CD4-positive, alpha-beta T cell (primary cell): ENCODE measurements around the gene PDXK. TPM values are rescaled to one million over a fixed set of nuclear protein-coding genes. Genes with fewer than 3 reads are reported as not detected.

Source experiments
- ATAC-seq: fragments of 200-7000 bp; cut with Tn5 transposase; one replicate; pipeline ENCODE4 v1.10.0; 2022; ENCODE audit warnings: mild to moderate bottlenecking; ENCODE audit not compliant: poor library complexity
- CTCF ChIA-PET: fragments of 350-600 bp; sonication (Branson Sonifier 250); formaldehyde crosslinking; loops from one replicate; lab custom pipeline; 2021; ENCODE audit warnings: antibody characterized with exemption, inconsistent platforms; lab: Charles Lee
- POLR2A ChIA-PET: fragments of 350-600 bp; sonication (Branson Sonifier 250); formaldehyde crosslinking; loops from one replicate; lab custom pipeline; 2021; ENCODE audit warnings: antibody characterized with exemption, inconsistent platforms; lab: Charles Lee
- DNase-seq, 14 experiments: peaks; one replicate each; pipeline ENCODE4 v3.0.0-alpha.2; 2013 to 2020; ENCODE audit warnings: mixed read lengths in 2 of 14
- H3K27ac ChIP-seq, 2 donors: one replicate each; pipeline versions ENCODE4 v1.5.1 to v1.7.0; 2013; ENCODE audit warnings: low read length in 2 of 2, low read depth in 1 of 2, mild to moderate bottlenecking in 1 of 2
- H3K27me3 ChIP-seq, 2 experiments: 1 replicate in 1 of 2; 2 replicates in 1 of 2; pipeline versions ENCODE4 v1.6.1 to v1.7.0; 2013; ENCODE audit warnings: low read length in 2 of 2, control low read depth in 1 of 2, mild to moderate bottlenecking in 1 of 2, moderate library complexity in 1 of 2; ENCODE audit not compliant: insufficient read depth in 2 of 2, control insufficient read depth in 1 of 2
- H3K36me3 ChIP-seq: one replicate; pipeline ENCODE4 v1.6.1; 2013; ENCODE audit warnings: low read length, control low read depth; ENCODE audit not compliant: insufficient read depth
- H3K4me1 ChIP-seq: one replicate; pipeline ENCODE4 v1.6.1; 2013; ENCODE audit warnings: low read length, control low read depth; ENCODE audit not compliant: insufficient read depth
- H3K4me3 ChIP-seq: one replicate; pipeline ENCODE4 v1.5.1; 2013; ENCODE audit warnings: mild to moderate bottlenecking, low read length, moderate library complexity
- H3K9me3 ChIP-seq, 2 experiments: 1 replicate in 1 of 2; 2 replicates in 1 of 2; pipeline versions ENCODE4 v1.6.1 to v1.7.0; 2013; ENCODE audit warnings: low read length in 2 of 2, mild to moderate bottlenecking in 2 of 2, control low read depth in 1 of 2, moderate library complexity in 1 of 2; ENCODE audit not compliant: control insufficient read depth in 1 of 2, insufficient read depth in 1 of 2
- H3K27ac Mint-ChIP-seq: one replicate; pipeline ENCODE4 v1.8.0; 2020; ENCODE audit warnings: mixed read lengths
- H3K27me3 Mint-ChIP-seq: one replicate; pipeline ENCODE4 v1.8.0; 2021; ENCODE audit warnings: mixed read lengths
- H3K36me3 Mint-ChIP-seq: one replicate; pipeline ENCODE4 v1.8.0; 2021; ENCODE audit warnings: low read depth, mixed read lengths
- H3K4me1 Mint-ChIP-seq: one replicate; pipeline ENCODE4 v1.8.0; 2021; ENCODE audit warnings: low read depth, mixed read lengths
- H3K4me3 Mint-ChIP-seq: one replicate; pipeline ENCODE4 v1.8.0; 2020; ENCODE audit warnings: mild to moderate bottlenecking, mixed read lengths
- H3K9me3 Mint-ChIP-seq: one replicate; pipeline ENCODE4 v1.8.0; 2020; ENCODE audit warnings: mixed read lengths
- CTCF ChIP-seq: fragments of 200-600 bp; IDR thresholded peaks from one replicate; pipeline ENCODE4 v1.8.0; 2022; ENCODE audit warnings: antibody characterized with exemption, mild to moderate bottlenecking
- intact Hi-C, 2 experiments: fragments of 100-400 bp; cut with DNase I in 1 of 2; cut with micrococcal nuclease in 1 of 2; formaldehyde crosslinking; loops; one replicate each; pipeline versions ENCODE4 v1.15.1 to v1.9.0; 2023 to 2025; cut with DNase I, micrococcal nuclease
- total RNA-seq, 174 experiments: library from RNA in 2 of 174; stranded (reverse) in 2 of 174; gene quantifications; one replicate each; pipeline ENCODE4 v1.2.3 and lab custom pipeline; 2021 to 2026

Gene PDXK
- total RNA-seq, 2 experiments from 2014 or later: 74.8 to 77.0 TPM

- ChIA-PET POLR2A (interaction anchor here (1.1 kb wide), 1 partner anchor 15 kb away, joined by 3 read pairs; the partner anchor contains the start of gene RRP1), CTCF (no interaction called here)
- DNase-seq (no peak), ATAC-seq (no peak)
- Mint-ChIP-seq H3K27ac (peak overlapping the region; percentile 14), H3K36me3 (peaks cover 27% of the 10 kb centered on the region), H3K4me3 (peak overlapping the region; percentile 88), H3K4me1 (peaks cover 34% of the 10 kb centered on the region), H3K27me3 (no peaks in the 10 kb centered on the region), H3K9me3 (no peaks in the 10 kb centered on the region)
- Histone ChIP-seq H3K4me1 (peaks cover 34% of the 10 kb centered on the region), H3K36me3 (peaks cover 23% of the 10 kb centered on the region), H3K9me3 (no peaks in the 10 kb centered on the region), H3K27ac (no peak overlapping the region), H3K27me3 (no peaks in the 10 kb centered on the region), H3K4me3 (no peak overlapping the region)
- no peak for TF ChIP-seq CTCF
- intact Hi-C loops: no loop called here
Measured at GRCh38 chr21:43774163-43774562, 55.2 kb downstream of the PDXK start.

GRCh38 chr21:43775190-43775589, 56.3 kb downstream of the PDXK start:
- DNase-seq: no peak
- no peaks in the 10 kb centered on the region for H3K27me3 Mint-ChIP-seq
- peaks cover 27% of the 10 kb centered on the region for H3K36me3 Mint-ChIP-seq
- no peak for ATAC-seq
- Histone ChIP-seq H3K9me3 (no peaks in the 10 kb centered on the region), H3K36me3 (peaks cover 23% of the 10 kb centered on the region), H3K27me3 (no peaks in the 10 kb centered on the region), H3K4me1 (peaks cover 39% of the 10 kb centered on the region), H3K4me3 (peak overlapping the region; percentile 86), H3K27ac (no peak overlapping the region)
- peak overlapping the region; percentile 88 for H3K27ac Mint-ChIP-seq
- H3K4me3 Mint-ChIP-seq: peak overlapping the region; percentile 88
- ChIA-PET POLR2A (no interaction called here), CTCF (no interaction called here)
- H3K9me3 Mint-ChIP-seq: no peaks in the 10 kb centered on the region
- peaks cover 37% of the 10 kb centered on the region for H3K4me1 Mint-ChIP-seq
- TF ChIP-seq CTCF: no peak
- intact Hi-C loops: loop anchor here in 1 of 2 experiments (5.0 kb wide), 1 partner anchor 53 kb away; no protein-coding TSS in a partner anchor

GRCh38 chr21:43775795-43776430, 57.0 kb downstream of the PDXK start, which contains the start of gene CSTB:
Gene CSTB (minus strand): TSS chr21:43776308. CDS start chr21:43776269, 39 bp downstream.
- Histone ChIP-seq H3K4me3 (peak within 1 kb of the TSS; percentile 86), H3K4me1 (peaks cover 39% of the 10 kb centered on the region), H3K27ac (peak within 1 kb of the TSS in 1 of 2 donors; percentile 35), H3K27me3 (no peaks in the 10 kb centered on the region), H3K9me3 (no peaks in the 10 kb centered on the region), H3K36me3 (peaks cover 23% of the 10 kb centered on the region)
- no peaks in the 10 kb centered on the region for H3K27me3 Mint-ChIP-seq
- POLR2A ChIA-PET: no interaction called here
- peak within 1 kb of the TSS; percentile 88 for H3K27ac Mint-ChIP-seq
- peaks cover 37% of the 10 kb centered on the region for H3K4me1 Mint-ChIP-seq
- intact Hi-C loops: loop anchor here in 1 of 2 experiments (1.0 to 5.0 kb wide), 2 partner anchors 13 to 54 kb away; partner anchors contain the start of gene RRP1
- TF ChIP-seq CTCF: no peak
- peak within 1 kb of the TSS; percentile 88 for H3K4me3 Mint-ChIP-seq
- peak; percentile 76 to 89 (median 82) for DNase-seq
- H3K36me3 Mint-ChIP-seq: peaks cover 27% of the 10 kb centered on the region
- no peaks in the 10 kb centered on the region for H3K9me3 Mint-ChIP-seq
- CTCF ChIA-PET: no interaction called here
- ATAC-seq: peak; percentile 80
